Thymus (tissue), 11 donors: ENCODE measurements around the gene ESM1. TPM values are rescaled to one million over a fixed set of nuclear protein-coding genes. Genes with fewer than 3 reads are reported as not detected.

ENCODE experiments used
- DNase-seq, 9 donors: peaks; one replicate each; pipeline ENCODE4 v3.0.0-alpha.2; 2013; ENCODE audit warnings: low spot score in 9 of 9, low read depth in 6 of 9, missing footprints in 1 of 9
- H3K27ac ChIP-seq, 2 donors: one replicate each; pipeline ENCODE4 v1.5.1; 2013; ENCODE audit warnings: control low read depth in 1 of 2, low read depth in 1 of 2, low read length in 1 of 2, mild to moderate bottlenecking in 1 of 2, moderate library complexity in 1 of 2
- H3K27me3 ChIP-seq, 2 donors: one replicate each; pipeline ENCODE4 v1.5.1; 2013; ENCODE audit warnings: low read length in 1 of 2; ENCODE audit not compliant: control insufficient read depth in 2 of 2, insufficient read depth in 1 of 2
- H3K36me3 ChIP-seq, 2 donors: one replicate each; pipeline ENCODE4 v1.5.1; 2013; ENCODE audit warnings: low read length in 1 of 2, mild to moderate bottlenecking in 1 of 2, moderate library complexity in 1 of 2; ENCODE audit not compliant: control insufficient read depth in 2 of 2, insufficient read depth in 2 of 2
- H3K4me1 ChIP-seq, 2 donors: one replicate each; pipeline ENCODE4 v1.5.1; 2013; ENCODE audit warnings: low read length in 2 of 2; ENCODE audit not compliant: control insufficient read depth in 2 of 2, insufficient read depth in 2 of 2
- H3K4me3 ChIP-seq, 2 donors: one replicate each; pipeline ENCODE4 v1.5.1; 2013; ENCODE audit warnings: low read length in 2 of 2, control low read depth in 1 of 2, mild to moderate bottlenecking in 1 of 2
- H3K9me3 ChIP-seq, 2 donors: one replicate each; pipeline ENCODE4 v1.5.1; 2013; ENCODE audit warnings: low read length in 1 of 2, mild to moderate bottlenecking in 1 of 2; ENCODE audit not compliant: control insufficient read depth in 2 of 2, insufficient read depth in 1 of 2
- WGBS: extraction: QIAGEN DNeasy Blood & Tissue Kit; methylation state at CpG from one replicate; pipeline ENCODE4 v1.1.7; 2013; 5-methylcytosine and 5-hydroxymethylcytosine counted together
- polyA plus RNA-seq: library from polyadenylated mRNA; stranded (reverse); fragments of 200-250 nt; gene quantifications from one replicate; pipeline ENCODE4 v1.2.3, GENCODE V29; 2013
- total RNA-seq: library from RNA; stranded (reverse); fragments of 120-200 nt; gene quantifications from one replicate; pipeline ENCODE4 v1.2.4, GENCODE V29; 2013
- donor health status: healthy.

The ESM1 gene
- total and polyA plus RNA-seq, 2 donors = 0.38 to 0.62 TPM

DNA sequence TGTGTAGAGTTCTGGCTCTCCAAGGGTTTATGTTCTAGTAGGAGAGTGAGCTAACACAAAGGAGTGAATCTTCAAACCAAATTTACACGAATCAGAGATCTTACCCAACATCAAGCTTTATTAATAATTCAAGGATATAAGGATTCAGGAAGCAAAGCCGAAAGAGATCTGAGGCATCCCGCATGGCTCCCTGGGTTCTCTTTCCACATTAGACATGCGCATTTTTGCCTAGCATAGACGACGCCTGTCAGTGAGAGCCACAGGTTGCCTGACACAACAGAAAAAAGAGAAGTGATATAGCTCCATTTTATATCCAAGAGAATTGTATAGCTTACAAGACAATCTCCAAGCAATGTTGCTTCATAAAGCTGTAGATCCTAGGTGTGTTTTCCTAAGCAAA, 52.6 kb downstream of the ESM1 start:
- no peak overlapping the region for H3K4me3 ChIP-seq
- no peaks in the 10 kb centered on the region for H3K27me3 ChIP-seq
- WGBS = 83% methylated on average over 6 of the region's 6 CpGs
- H3K4me1 ChIP-seq = no peaks in the 10 kb centered on the region
- DNase-seq = no peak
- H3K9me3 ChIP-seq = no peaks in the 10 kb centered on the region
- no peaks in the 10 kb centered on the region for H3K36me3 ChIP-seq
- H3K27ac ChIP-seq = no peak overlapping the region

DNA sequence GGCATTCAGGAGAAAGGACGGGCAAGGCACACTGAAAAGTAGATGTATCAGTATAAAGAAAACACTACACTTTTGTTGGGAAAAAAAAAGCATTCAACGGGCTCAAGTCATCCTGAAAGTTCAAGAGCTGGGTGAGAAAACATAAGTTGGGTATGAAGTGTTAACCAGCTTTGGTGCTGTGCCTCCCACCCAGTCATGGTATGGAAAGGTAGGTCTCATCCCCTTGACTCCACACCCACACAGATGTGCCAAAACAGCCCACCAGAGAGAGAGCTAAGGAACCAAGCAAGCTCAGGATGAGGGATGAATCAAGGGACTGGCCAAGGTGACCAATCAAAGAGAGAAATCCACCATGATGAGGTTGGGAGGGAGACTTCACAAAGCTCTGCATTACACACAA, 54.7 kb downstream of the ESM1 start:
- no peak for DNase-seq
- Histone ChIP-seq H3K27ac (no peak overlapping the region), H3K4me3 (no peak overlapping the region), H3K4me1 (no peaks in the 10 kb centered on the region), H3K9me3 (no peaks in the 10 kb centered on the region), H3K36me3 (no peaks in the 10 kb centered on the region), H3K27me3 (no peaks in the 10 kb centered on the region)
- 98% methylated on average over 2 of the region's 2 CpGs for WGBS

Other genes starting within 250 kb of the ESM1 start
- 6.8 TPM for gene GZMK, start 38.7 kb upstream of the ESM1 start, total RNA-seq
- gene GZMK, start 38.7 kb upstream of the ESM1 start, polyA plus RNA-seq = 12.6 TPM
- 19.7 TPM for gene GZMA, start 117.1 kb upstream of the ESM1 start, total RNA-seq
- gene GZMA, start 117.1 kb upstream of the ESM1 start, polyA plus RNA-seq = 15.9 TPM
- 5.1 TPM for gene GPX8, start 174.6 kb upstream of the ESM1 start, total RNA-seq
- gene GPX8, start 174.6 kb upstream of the ESM1 start, polyA plus RNA-seq = 4.1 TPM
- 0.19 TPM for gene CDC20B, start 187.6 kb upstream of the ESM1 start, total RNA-seq
- 0.27 TPM for gene CDC20B, start 187.6 kb upstream of the ESM1 start, polyA plus RNA-seq
- not detected for gene MCIDAS, start 241.7 kb upstream of the ESM1 start, total RNA-seq
- gene MCIDAS, start 241.7 kb upstream of the ESM1 start, polyA plus RNA-seq = 0.11 TPM
- gene CCNO, start 248.0 kb upstream of the ESM1 start, total RNA-seq = 0.14 TPM
- gene CCNO, start 248.0 kb upstream of the ESM1 start, polyA plus RNA-seq = 1.0 TPM